Liver (tissue), 9 donors: Measurements from ENCODE around the gene LHX3. TPM values are rescaled to one million over a fixed set of nuclear protein-coding genes. Genes with fewer than 3 reads are reported as not detected.

Experiments used
- DNase-seq: peaks from one replicate; pipeline ENCODE4 v3.0.0-alpha.2; 2017; ENCODE audit warnings: low spot score
- H3K27ac ChIP-seq, 2 donors: one replicate each; pipeline ENCODE4 v1.7.0; 2013; ENCODE audit warnings: inconsistent platforms in 2 of 2, low read length in 2 of 2, control low read depth in 1 of 2, low read depth in 1 of 2, mild to moderate bottlenecking in 1 of 2
- H3K27me3 ChIP-seq, 4 donors: one replicate each; pipeline versions ENCODE4 v1.6.1 to v1.7.0; 2013; ENCODE audit warnings: low read length in 3 of 4, inconsistent platforms in 1 of 4, mild to moderate bottlenecking in 1 of 4, moderate library complexity in 1 of 4; ENCODE audit not compliant: control insufficient read depth in 4 of 4, insufficient read depth in 4 of 4
- H3K36me3 ChIP-seq, 4 donors: one replicate each; pipeline versions ENCODE4 v1.6.1 to v1.7.0; 2013; ENCODE audit warnings: low read length in 3 of 4, mild to moderate bottlenecking in 3 of 4, low read depth in 1 of 4, moderate library complexity in 1 of 4; ENCODE audit not compliant: control insufficient read depth in 4 of 4, insufficient read depth in 3 of 4
- H3K4me1 ChIP-seq, 4 donors: one replicate each; pipeline versions ENCODE4 v1.6.1 to v1.7.0; 2013; ENCODE audit warnings: low read length in 3 of 4, mild to moderate bottlenecking in 3 of 4, moderate library complexity in 1 of 4; ENCODE audit not compliant: control insufficient read depth in 4 of 4, insufficient read depth in 4 of 4
- H3K4me3 ChIP-seq, 3 donors: one replicate each; pipeline versions ENCODE4 v1.6.1 to v1.7.0; 2013; ENCODE audit warnings: low read length in 3 of 3, control low read depth in 1 of 3, low read depth in 1 of 3, mild to moderate bottlenecking in 1 of 3
- H3K9ac ChIP-seq, 2 donors: one replicate each; pipeline ENCODE4 v1.7.0; 2013; ENCODE audit warnings: low read length in 2 of 2, mild to moderate bottlenecking in 2 of 2, moderate library complexity in 2 of 2, control low read depth in 1 of 2, low read depth in 1 of 2
- H3K9me3 ChIP-seq, 4 donors: one replicate each; pipeline versions ENCODE4 v1.6.1 to v1.7.0; 2013; ENCODE audit warnings: low read length in 3 of 4; ENCODE audit not compliant: control insufficient read depth in 4 of 4
- ATF3 ChIP-seq: IDR thresholded peaks from 2 replicates; pipeline ENCODE4 v1.6.1; 2016; ENCODE audit warnings: antibody characterized with exemption
- FOXA1 ChIP-seq: IDR thresholded peaks from 2 replicates; pipeline ENCODE4 v1.6.1; 2016; ENCODE audit warnings: antibody characterized with exemption
- FOXA2 ChIP-seq: IDR thresholded peaks from 2 replicates; pipeline ENCODE4 v1.6.1; 2016; ENCODE audit warnings: antibody characterized with exemption
- GABPA ChIP-seq, 2 donors: IDR thresholded peaks in 1 of 2; conservative IDR thresholded peaks in 1 of 2; 2 replicates each; pipeline ENCODE4 v1.6.1; 2016; ENCODE audit warnings: antibody characterized with exemption in 2 of 2, mild to moderate bottlenecking in 1 of 2, moderate library complexity in 1 of 2
- HNF4A ChIP-seq, 2 donors: conservative IDR thresholded peaks; 2 replicates each; pipeline ENCODE4 v1.6.1; 2016; ENCODE audit warnings: antibody characterized with exemption in 2 of 2, mild to moderate bottlenecking in 2 of 2
- JUND ChIP-seq, 2 donors: IDR thresholded peaks; 2 replicates each; pipeline ENCODE4 v1.6.1; 2016; ENCODE audit warnings: antibody characterized with exemption in 2 of 2
- MAX ChIP-seq: IDR thresholded peaks from 2 replicates; pipeline ENCODE4 v1.6.1; 2016; ENCODE audit warnings: antibody characterized with exemption
- NR2F2 ChIP-seq: IDR thresholded peaks from 2 replicates; pipeline ENCODE4 v1.6.1; 2016; ENCODE audit warnings: antibody characterized with exemption
- RAD21 ChIP-seq, 2 donors: IDR thresholded peaks; 2 replicates each; pipeline ENCODE4 v1.6.1; 2016; ENCODE audit warnings: antibody characterized with exemption in 2 of 2, mild to moderate bottlenecking in 2 of 2
- REST ChIP-seq: IDR thresholded peaks from 2 replicates; pipeline ENCODE4 v1.6.1; 2016; ENCODE audit warnings: antibody characterized with exemption, mild to moderate bottlenecking
- RXRA ChIP-seq, 2 donors: IDR thresholded peaks; 2 replicates each; pipeline ENCODE4 v1.6.1; 2017 to 2018; ENCODE audit warnings: antibody characterized with exemption in 2 of 2, mild to moderate bottlenecking in 1 of 2
- SP1 ChIP-seq: IDR thresholded peaks from 2 replicates; pipeline ENCODE4 v1.6.1; 2018; ENCODE audit warnings: antibody characterized with exemption, mild to moderate bottlenecking
- TAF1 ChIP-seq: conservative IDR thresholded peaks from 2 replicates; pipeline ENCODE4 v1.6.1; 2016; ENCODE audit warnings: antibody characterized with exemption, mild to moderate bottlenecking
- YY1 ChIP-seq: IDR thresholded peaks from 2 replicates; pipeline ENCODE4 v1.6.1; 2016; ENCODE audit warnings: antibody characterized with exemption, mild to moderate bottlenecking
- ZBTB33 ChIP-seq: IDR thresholded peaks from 2 replicates; pipeline ENCODE4 v1.6.1; 2016; ENCODE audit warnings: antibody characterized with exemption
- WGBS: extraction: QIAGEN DNeasy Blood & Tissue Kit; methylation state at CpG from one replicate; pipeline ENCODE4 v1.1.7; 2013; 5-methylcytosine and 5-hydroxymethylcytosine counted together
- polyA plus RNA-seq, 2 donors: library from polyadenylated mRNA; stranded (reverse) in 1 of 2; unstranded in 1 of 2; fragments of 200-250 nt in 1 of 2; fragments of >200 nt in 1 of 2; fragmentation: Nextera tagmentation in 1 of 2; extraction: Ambion mirVana in 1 of 2; gene quantifications; one replicate each; pipeline versions ENCODE4 v1.2.1 to v1.2.3, GENCODE V29; 2013 to 2015
- total RNA-seq, 2 donors: library from RNA; depleted of rRNA; stranded (reverse); fragments of >200 nt; gene quantifications; one replicate each; pipeline ENCODE4 v1.2.3, GENCODE V29; 2014
- donor health status: healthy.
- donor health status: healthy.
- donor health status: healthy.
- donor health status: healthy.
- donor health status: healthy.

LHX3 gene
- total and polyA plus RNA-seq, 4 donors: not detected

GRCh38 chr9:136156209-136157120 is 48.5 kb downstream of the LHX3 start:
- Histone ChIP-seq H3K27me3 (no peaks in the 10 kb centered on the region), H3K36me3 (no peaks in the 10 kb centered on the region), H3K4me3 (no peak overlapping the region), H3K27ac (no peak overlapping the region), H3K4me1 (no peaks in the 10 kb centered on the region), H3K9ac (no peak overlapping the region), H3K9me3 (no peaks in the 10 kb centered on the region)
- WGBS: 84% methylated on average over 42 of the region's 42 CpGs
- TF ChIP-seq YY1: no peak
- TF ChIP-seq ATF3: no peak
- TF ChIP-seq RXRA (IDR thresholded peaks at IDR 0.05): no peak
- no peak for TF ChIP-seq ZBTB33
- no peak for TF ChIP-seq GABPA (IDR thresholded peaks at IDR 0.05 in 1 of 2, conservative IDR thresholded peaks at IDR 0.05 in 1 of 2)
- TF ChIP-seq MAX: no peak
- TF ChIP-seq TAF1: no peak
- TF ChIP-seq JUND (IDR thresholded peaks at IDR 0.05): no peak
- no peak for TF ChIP-seq FOXA1
- no peak for TF ChIP-seq HNF4A (conservative IDR thresholded peaks at IDR 0.05)
- TF ChIP-seq SP1: no peak
- no peak for TF ChIP-seq RAD21 (IDR thresholded peaks at IDR 0.05)
- DNase-seq: no peak

- H3K4me3 ChIP-seq: no peak overlapping the region
- no peak for DNase-seq
- H3K36me3 ChIP-seq: no peaks in the 10 kb centered on the region
- TF ChIP-seq JUND (IDR thresholded peaks at IDR 0.05): no peak
- no peak for TF ChIP-seq FOXA2
- TF ChIP-seq MAX: no peak
- no peak for TF ChIP-seq SP1
- no peak for TF ChIP-seq RXRA (IDR thresholded peaks at IDR 0.05)
- TF ChIP-seq ATF3: no peak
- TF ChIP-seq NR2F2: no peak
- TF ChIP-seq REST: no peak
- H3K27me3 ChIP-seq: no peaks in the 10 kb centered on the region
- H3K27ac ChIP-seq: no peak overlapping the region
- H3K9me3 ChIP-seq: no peaks in the 10 kb centered on the region
- 88% methylated on average over 17 of the region's 17 CpGs for WGBS
- no peak overlapping the region for H3K9ac ChIP-seq
- H3K4me1 ChIP-seq: no peaks in the 10 kb centered on the region
Observed at GRCh38 chr9:136155576-136155975, 49.4 kb downstream of the LHX3 start.
